K562 (cell line): ENCODE measurements around the gene SV2A. TPM values are rescaled to one million over a fixed set of nuclear protein-coding genes. Genes with fewer than 3 reads are reported as not detected.

Experiments used
- BCOR ChIP-seq: fragments of 450-650 bp; IDR thresholded peaks from 2 replicates; pipeline ENCODE4 v1.6.1; 2016
- COPS2 ChIP-seq: fragments of 450-650 bp; conservative IDR thresholded peaks from 2 replicates; pipeline ENCODE4 v1.6.1; 2016; ENCODE audit warnings: mild to moderate bottlenecking, moderate library complexity
- FOXM1 ChIP-seq, 2 experiments: fragments of 450-650 bp in 1 of 2; sonication (generic) in 1 of 2; formaldehyde crosslinking in 1 of 2; IDR thresholded peaks; 2 replicates each; pipeline versions ENCODE4 v1.6.1 to v1.9.0; 2017 to 2022; ENCODE audit warnings: low read depth in 2 of 2, mild to moderate bottlenecking in 2 of 2, missing genetic modification reagents in 1 of 2, moderate library complexity in 1 of 2
- KDM1A ChIP-seq, 2 experiments: fragments of 450-650 bp; IDR thresholded peaks; 2 replicates each; pipeline ENCODE4 v1.6.1; 2016; ENCODE audit warnings: mild to moderate bottlenecking in 2 of 2
- MAZ ChIP-seq, 2 experiments: fragments of 450-650 bp in 1 of 2; sonication (generic) in 1 of 2; formaldehyde crosslinking; IDR thresholded peaks in 1 of 2; conservative IDR thresholded peaks in 1 of 2; 2 replicates each; pipeline versions ENCODE4 v1.4.0 to v1.5.0; 2020; ENCODE audit warnings: mild to moderate bottlenecking in 1 of 2, missing genetic modification reagents in 1 of 2
- POLR2G ChIP-seq: fragments of 200-400 bp; formaldehyde crosslinking; IDR thresholded peaks from 2 replicates; pipeline ENCODE4 v1.6.1; 2017; ENCODE audit warnings: low read depth, mild to moderate bottlenecking, antibody characterized with exemption, low read length, moderate library complexity
- PRPF4 ChIP-seq: fragments of 200-400 bp; formaldehyde crosslinking; IDR thresholded peaks from one replicate; pipeline ENCODE4 v1.6.1; 2017; ENCODE audit warnings: low read length, low read depth, mild to moderate bottlenecking; ENCODE audit not compliant: insufficient read depth, poor library complexity, severe bottlenecking
- RERE ChIP-seq: sonication (generic); formaldehyde crosslinking; IDR thresholded peaks from 2 replicates; pipeline ENCODE4 v1.8.0; 2023; ENCODE audit warnings: missing genetic modification reagents, mild to moderate bottlenecking, borderline replicate concordance
- SNIP1 ChIP-seq: fragments of 450-650 bp; IDR thresholded peaks from 2 replicates; pipeline ENCODE4 v1.7.1; 2017; ENCODE audit warnings: low read depth, mild to moderate bottlenecking
- ZBTB9 ChIP-seq: fragments of 450-650 bp; formaldehyde crosslinking; IDR thresholded peaks from 2 replicates; pipeline ENCODE4 v1.4.0; 2020; ENCODE audit warnings: mild to moderate bottlenecking, moderate library complexity
- ZNF146 ChIP-seq: IDR thresholded peaks from one replicate; pipeline ENCODE4 v1.6.1; 2018; ENCODE audit warnings: missing compliant biosample characterization; ENCODE audit not compliant: unreplicated experiment
- ZNF217 ChIP-seq: sonication (generic); formaldehyde crosslinking; IDR thresholded peaks from 2 replicates; pipeline ENCODE4 v1.8.0; 2022; ENCODE audit warnings: mild to moderate bottlenecking, missing genetic modification reagents
- polyA plus RNA-seq, 8 experiments: library from polyadenylated mRNA; depleted of rRNA in 4 of 8; stranded (reverse) in 5 of 8; unstranded in 3 of 8; fragments of >200 nt; fragmentation: Nextera tagmentation in 2 of 8; fragmentation: Illumina TruSeq in 1 of 8; extraction: Ambion mirVana in 2 of 8; extraction: Trizol in 1 of 8; gene quantifications; 2 replicates each; pipeline versions ENCODE4 v1.2.1 to v1.2.3, GENCODE V29; 2011 to 2014; ENCODE audit warnings: inconsistent platforms in 1 of 8, missing spikeins in 1 of 8
- total RNA-seq, 7 experiments: library from RNA; depleted of rRNA in 6 of 7; stranded (reverse); fragments of >200 nt in 6 of 7; fragmentation: Illumina TruSeq in 2 of 7; extraction: Trizol in 2 of 7; gene quantifications; 2 replicates each; pipeline versions ENCODE4 v1.2.1 to v1.2.3, GENCODE V29; 2011 to 2021; ENCODE audit warnings: low replicate concordance in 1 of 7

Gene SV2A
- total and polyA plus RNA-seq, 9 of the 15 experiments (the other 6 are each of a cell fraction or from before 2014, with no cell fraction given), result 0.07 to 0.22 (median 0.11) TPM; not detected in 1

GRCh38 chr1:149883598-149884247, 33.9 kb downstream of the SV2A start (continued):
- TF ChIP-seq RERE (CRISPR knock-in tag), result no peak
- no peak for TF ChIP-seq FOXM1 (IDR thresholded peaks at IDR 0.05; ENCODE audit: low read depth)
- TF ChIP-seq FOXM1 (CRISPR knock-in tag; IDR thresholded peaks at IDR 0.05; ENCODE audit: low read depth), result no peak
- 0 out of 2 replicates have a peak, but pooled peaks have one; percentile 24 for TF ChIP-seq POLR2G
- no peak for TF ChIP-seq COPS2
- TF ChIP-seq PRPF4, result no peak
- no peak for TF ChIP-seq MAZ (CRISPR knock-in tag; conservative IDR thresholded peaks at IDR 0.05 in 1 of 2, IDR thresholded peaks at IDR 0.05 in 1 of 2)
- no peak for TF ChIP-seq SNIP1
- TF ChIP-seq KDM1A (IDR thresholded peaks at IDR 0.05), result peak; percentile 32 to 58; a peak in 1 of 4 replicates
- no peak for TF ChIP-seq ZNF217
- TF ChIP-seq BCOR, result peak; percentile 73; the same call in 1 of the 2 replicates
- TF ChIP-seq ZBTB9 (CRISPR knock-in tag), result no peak
- no peak for TF ChIP-seq ZNF146
